HG03025 (cell line): ENCODE measurements around the gene JHY.

Source experiments
- ATAC-seq: cut with Tn5 transposase; IDR thresholded peaks from one replicate; pipeline ENCODE4 v1.9.1; 2021; ENCODE audit warnings: mild to moderate bottlenecking, moderate library complexity; ENCODE audit not compliant: unreplicated experiment, low FRiP score

JHY gene

GRCh38 chr11:122869622-122870021 is 12.9 kb upstream of the JHY start:
- no peak for ATAC-seq

- ATAC-seq: no peak
These were observed 11.3 kb upstream of the JHY start for GRCh38 chr11:122871302-122871701.

GRCh38 chr11:122872046-122872445 is 10.5 kb upstream of the JHY start:
- no peak for ATAC-seq

- ATAC-seq: peak; percentile 53
These were observed 7.6 kb upstream of the JHY start for GRCh38 chr11:122874991-122875390.

GRCh38 chr11:122877732-122878131 is 4.8 kb upstream of the JHY start:
- no peak for ATAC-seq

GRCh38 chr11:122879785-122880184 is 2.8 kb upstream of the JHY start:
- no peak for ATAC-seq

GRCh38 chr11:122882857-122883645 is 492 bp downstream of the JHY start:
- peak; percentile 65 for ATAC-seq

- no peak for ATAC-seq
These were observed 1.1 kb downstream of the JHY start for GRCh38 chr11:122883646-122883979.

GRCh38 chr11:122888162-122888561 is 5.6 kb downstream of the JHY start:
- ATAC-seq: no peak

- no peak for ATAC-seq
These were observed 10.6 kb downstream of the JHY start for GRCh38 chr11:122893131-122893530.

GRCh38 chr11:122895563-122895962 is 13.0 kb downstream of the JHY start:
- ATAC-seq: no peak

GRCh38 chr11:122897606-122898210 is 15.1 kb downstream of the JHY start:
- ATAC-seq: no peak

- ATAC-seq: no peak
These were observed 16.2 kb downstream of the JHY start for GRCh38 chr11:122898799-122899198.

- no peak for ATAC-seq
These were observed 18.1 kb downstream of the JHY start for GRCh38 chr11:122900587-122901202.

GRCh38 chr11:122902951-122903350 is 20.4 kb downstream of the JHY start:
- ATAC-seq: no peak

GRCh38 chr11:122910775-122911174 is 28.2 kb downstream of the JHY start:
- ATAC-seq: no peak

GRCh38 chr11:122917311-122917710 is 34.8 kb downstream of the JHY start:
- ATAC-seq: no peak

GRCh38 chr11:122918734-122919133 is 36.2 kb downstream of the JHY start:
- no peak for ATAC-seq

GRCh38 chr11:122920579-122920978 is 38.0 kb downstream of the JHY start:
- ATAC-seq: no peak

- no peak for ATAC-seq
These were observed 40.3 kb downstream of the JHY start for GRCh38 chr11:122922893-122923292.

GRCh38 chr11:122923302-122923701 is 40.7 kb downstream of the JHY start:
- ATAC-seq: no peak

GRCh38 chr11:122931510-122931909 is 49.0 kb downstream of the JHY start:
- no peak for ATAC-seq
